ENCODE data around the gene TFDP2.

The TFDP2 gene

GRCh38 chr3:142047021-142047369 lies 102.3 kb downstream of the TFDP2 start:
- TF ChIP-seq CTCF (IDR thresholded peaks at IDR 0.05) = no peak
- TF ChIP-seq ZFX (IDR thresholded peaks at IDR 0.05; ENCODE audit: borderline replicate concordance) = no peak
- H3K27ac ChIP-seq = no peak overlapping the region

- TF ChIP-seq ZFX (IDR thresholded peaks at IDR 0.05; ENCODE audit: borderline replicate concordance) (no peak), CTCF (IDR thresholded peaks at IDR 0.05) (no peak)
- no peak overlapping the region for H3K27ac ChIP-seq
Measured at GRCh38 chr3:142046320-142047020, 102.9 kb downstream of the TFDP2 start.

- H3K27ac ChIP-seq = no peak overlapping the region
- no peak for TF ChIP-seq ZFX (IDR thresholded peaks at IDR 0.05; ENCODE audit: borderline replicate concordance)
- TF ChIP-seq CTCF (IDR thresholded peaks at IDR 0.05) = no peak
Measured at GRCh38 chr3:142040941-142041491, 108.3 kb downstream of the TFDP2 start.

- TF ChIP-seq CTCF (IDR thresholded peaks at IDR 0.05) (no peak), ZFX (IDR thresholded peaks at IDR 0.05; ENCODE audit: borderline replicate concordance) (no peak)
Measured at GRCh38 chr3:142035308-142035922, 113.9 kb downstream of the TFDP2 start.

GRCh38 chr3:142033292-142033691 lies 116.1 kb downstream of the TFDP2 start:
- TF ChIP-seq CTCF (IDR thresholded peaks at IDR 0.05) (no peak), ZFX (IDR thresholded peaks at IDR 0.05; ENCODE audit: borderline replicate concordance) (no peak)
- H3K27ac ChIP-seq = no peak overlapping the region

More at GRCh38 chr3:142035308-142035922, 113.9 kb downstream of the TFDP2 start:
- H3K27ac ChIP-seq = no peak overlapping the region

GRCh38 chr3:142031575-142031974 lies 117.8 kb downstream of the TFDP2 start:
- TF ChIP-seq ZFX (IDR thresholded peaks at IDR 0.05; ENCODE audit: borderline replicate concordance) (no peak), CTCF (IDR thresholded peaks at IDR 0.05) (no peak)
- no peak overlapping the region for H3K27ac ChIP-seq

GRCh38 chr3:142029791-142030190 lies 119.6 kb downstream of the TFDP2 start:
- peak overlapping the region; percentile 14; the same call in 1 of the 2 replicates for H3K27ac ChIP-seq
- TF ChIP-seq ZFX (IDR thresholded peaks at IDR 0.05; ENCODE audit: borderline replicate concordance) = no peak
- TF ChIP-seq CTCF (IDR thresholded peaks at IDR 0.05) = no peak

Data from 22Rv1 (cell line).